Activated T-cell treated with anti-CD3 and anti-CD28 coated beads, Interleukin-2, amount 50 U/mL, for 4 hours (primary cell): ENCODE measurements around the gene SLMAP. TPM values are rescaled to one million over a fixed set of nuclear protein-coding genes. Genes with fewer than 3 reads are reported as not detected.

Experiments used
- ATAC-seq, 2 donors: fragments of 200-7000 bp; cut with Tn5 transposase; one replicate each; pipeline ENCODE4 v1.10.0; 2021
- DNase-seq: peaks from one replicate; pipeline ENCODE4 v3.0.0-alpha.2; 2020
- H3K27me3 Mint-ChIP-seq: one replicate; pipeline ENCODE4 v1.8.0; 2021; ENCODE audit warnings: low read depth, mixed read lengths
- H3K36me3 Mint-ChIP-seq: one replicate; pipeline ENCODE4 v1.8.0; 2022; ENCODE audit warnings: mixed read lengths; ENCODE audit not compliant: insufficient read depth
- H3K4me1 Mint-ChIP-seq: one replicate; pipeline ENCODE4 v1.8.0; 2021; ENCODE audit warnings: low read depth, mixed read lengths
- H3K4me3 Mint-ChIP-seq: one replicate; pipeline ENCODE4 v1.8.0; 2021; ENCODE audit warnings: mild to moderate bottlenecking, moderate library complexity, mixed read lengths
- H3K9me3 Mint-ChIP-seq: one replicate; pipeline ENCODE4 v1.8.0; 2021; ENCODE audit warnings: mixed read lengths
- total RNA-seq, 3 donors: library from RNA; stranded (reverse); gene quantifications; one replicate each; pipeline ENCODE4 v1.2.1, GENCODE V29; 2021

The SLMAP gene
- total RNA-seq, 3 donors from 2014 or later: 55.7 to 61.4 (median 56.1) TPM

GRCh38 chr3:57890874-57891273 is 134.8 kb downstream of the SLMAP start:
- peaks cover 9% of the 10 kb centered on the region for H3K36me3 Mint-ChIP-seq
- no peaks in the 10 kb centered on the region for H3K27me3 Mint-ChIP-seq
- no peaks in the 10 kb centered on the region for H3K9me3 Mint-ChIP-seq
- no peak for ATAC-seq
- no peak overlapping the region for H3K4me3 Mint-ChIP-seq
- no peaks in the 10 kb centered on the region for H3K4me1 Mint-ChIP-seq
- no peak for DNase-seq

GRCh38 chr3:57892423-57892822 is 136.3 kb downstream of the SLMAP start:
- no peaks in the 10 kb centered on the region for H3K4me1 Mint-ChIP-seq
- H3K4me3 Mint-ChIP-seq: no peak overlapping the region
- no peaks in the 10 kb centered on the region for H3K27me3 Mint-ChIP-seq
- no peaks in the 10 kb centered on the region for H3K9me3 Mint-ChIP-seq
- peaks cover 16% of the 10 kb centered on the region for H3K36me3 Mint-ChIP-seq
- ATAC-seq (no peak), DNase-seq (no peak)

GRCh38 chr3:57893156-57893555 is 137.0 kb downstream of the SLMAP start:
- Mint-ChIP-seq H3K36me3 (peaks cover 16% of the 10 kb centered on the region), H3K4me1 (no peaks in the 10 kb centered on the region), H3K9me3 (no peaks in the 10 kb centered on the region), H3K27me3 (no peaks in the 10 kb centered on the region), H3K4me3 (no peak overlapping the region)
- ATAC-seq (no peak), DNase-seq (no peak)

- Mint-ChIP-seq H3K9me3 (no peaks in the 10 kb centered on the region), H3K36me3 (peaks cover 18% of the 10 kb centered on the region), H3K4me3 (no peak overlapping the region), H3K4me1 (no peaks in the 10 kb centered on the region), H3K27me3 (no peaks in the 10 kb centered on the region)
- no peak for ATAC-seq
- DNase-seq: no peak
These were observed 137.6 kb downstream of the SLMAP start for GRCh38 chr3:57893668-57894067.

- Mint-ChIP-seq H3K9me3 (no peaks in the 10 kb centered on the region), H3K4me1 (no peaks in the 10 kb centered on the region), H3K4me3 (no peak overlapping the region), H3K27me3 (no peaks in the 10 kb centered on the region), H3K36me3 (peaks cover 29% of the 10 kb centered on the region)
- ATAC-seq (no peak), DNase-seq (no peak)
These were observed 139.9 kb downstream of the SLMAP start for GRCh38 chr3:57896031-57896430.

DNA sequence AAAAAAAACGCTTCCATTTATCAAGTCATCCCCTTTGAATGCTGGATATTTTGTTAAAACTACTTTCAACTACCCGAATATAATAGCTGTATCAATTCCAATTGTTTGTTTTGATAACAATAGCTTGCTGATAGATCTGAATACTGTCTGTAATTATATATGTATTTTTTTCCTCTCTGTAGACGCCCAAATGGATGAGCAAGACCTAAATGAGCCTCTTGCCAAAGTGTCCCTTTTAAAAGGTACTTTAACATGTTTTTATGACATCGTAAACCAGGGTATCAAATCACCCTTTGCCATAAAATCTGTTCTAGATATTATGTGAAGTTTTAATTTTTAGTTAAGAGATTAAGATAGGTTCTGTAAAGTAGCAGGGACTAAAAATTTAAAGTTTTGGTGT is 140.6 kb downstream of the SLMAP start:
- H3K9me3 Mint-ChIP-seq: no peaks in the 10 kb centered on the region
- H3K27me3 Mint-ChIP-seq: no peaks in the 10 kb centered on the region
- H3K4me3 Mint-ChIP-seq: no peak overlapping the region
- peaks cover 34% of the 10 kb centered on the region for H3K36me3 Mint-ChIP-seq
- H3K4me1 Mint-ChIP-seq: no peaks in the 10 kb centered on the region
- DNase-seq (no peak), ATAC-seq (no peak)

DNA sequence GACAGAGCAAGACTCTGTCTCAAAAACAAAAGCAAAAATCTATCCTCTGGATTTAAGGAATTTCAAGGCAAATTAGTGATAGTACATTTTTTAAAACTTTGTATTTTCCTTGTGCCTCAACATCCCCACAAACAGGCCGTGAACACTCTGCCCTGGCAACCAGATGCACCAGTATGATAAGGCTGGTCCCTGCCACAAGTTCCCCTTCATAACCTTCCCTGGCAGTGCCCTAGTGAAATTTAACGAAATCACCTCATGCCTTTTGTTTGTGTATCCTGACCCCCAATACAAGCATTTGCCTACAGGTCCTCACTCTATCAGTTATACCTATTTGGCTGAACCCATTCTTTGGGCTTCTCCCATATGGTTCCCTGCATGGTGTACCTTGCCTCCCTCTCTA is 144.7 kb downstream of the SLMAP start:
- no peak for DNase-seq
- peaks cover 50% of the 10 kb centered on the region for H3K36me3 Mint-ChIP-seq
- no peak for ATAC-seq
- H3K4me1 Mint-ChIP-seq: no peaks in the 10 kb centered on the region
- H3K9me3 Mint-ChIP-seq: no peaks in the 10 kb centered on the region
- no peaks in the 10 kb centered on the region for H3K27me3 Mint-ChIP-seq
- no peak overlapping the region for H3K4me3 Mint-ChIP-seq

DNA sequence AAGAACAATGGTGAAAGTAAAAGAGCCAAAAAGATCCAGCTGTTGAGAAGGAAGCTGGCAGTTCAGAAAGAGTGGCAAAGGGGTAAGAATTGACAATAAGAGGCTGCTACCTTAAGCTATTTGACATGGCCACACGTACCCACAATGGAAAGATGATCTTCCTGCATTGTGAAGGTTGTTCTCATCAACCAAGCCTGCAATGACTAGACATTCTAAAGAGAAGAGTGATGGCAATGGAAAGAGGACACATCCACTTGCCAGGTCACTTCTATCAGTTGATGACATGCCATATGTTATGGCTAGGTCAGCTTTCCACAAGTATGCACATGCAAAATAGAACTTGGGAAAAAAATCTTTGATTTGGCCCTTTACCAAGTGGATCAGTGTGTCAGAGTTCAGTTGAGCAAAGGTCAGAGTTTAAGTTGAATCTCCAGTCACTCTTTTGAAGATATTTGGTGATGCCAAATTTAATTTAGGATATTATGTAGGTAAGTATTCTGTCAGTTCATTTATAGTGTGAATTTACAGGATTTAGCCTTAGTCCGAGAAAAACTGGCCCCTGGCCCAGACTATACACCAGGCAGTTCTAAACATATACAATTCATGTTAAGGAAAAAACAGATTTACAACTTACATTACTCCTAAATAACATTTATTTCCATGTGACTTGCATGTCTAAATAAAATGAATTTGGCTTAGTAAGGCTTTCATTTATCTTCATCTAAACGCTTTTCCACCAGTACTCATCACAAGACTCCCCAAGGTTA is 147.2 kb downstream of the SLMAP start:
- H3K4me3 Mint-ChIP-seq: no peak overlapping the region
- H3K9me3 Mint-ChIP-seq: no peaks in the 10 kb centered on the region
- no peaks in the 10 kb centered on the region for H3K4me1 Mint-ChIP-seq
- H3K27me3 Mint-ChIP-seq: no peaks in the 10 kb centered on the region
- no peak for DNase-seq
- H3K36me3 Mint-ChIP-seq: peaks cover 40% of the 10 kb centered on the region
- no peak for ATAC-seq

DNA sequence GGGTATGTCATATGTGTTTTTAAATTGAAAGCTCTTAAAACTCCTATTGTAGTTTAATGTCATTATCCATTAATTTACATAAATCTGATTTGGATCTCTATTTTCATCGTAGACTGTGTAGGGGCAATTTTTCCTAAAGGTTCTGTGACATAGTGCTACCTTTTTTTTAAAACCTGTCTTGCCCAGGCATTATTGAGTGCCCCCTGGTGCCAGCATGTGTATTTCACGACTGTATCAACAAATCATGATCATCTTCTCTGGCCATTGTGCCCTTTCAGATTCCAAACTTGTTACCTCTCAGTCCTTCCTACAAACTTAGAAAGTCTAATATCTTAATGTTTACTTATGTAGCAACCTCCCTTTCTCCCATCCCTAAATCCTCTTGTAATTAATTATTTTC is 154.9 kb downstream of the SLMAP start:
- no peak for ATAC-seq
- peaks cover 33% of the 10 kb centered on the region for H3K36me3 Mint-ChIP-seq
- H3K4me1 Mint-ChIP-seq: no peaks in the 10 kb centered on the region

DNA sequence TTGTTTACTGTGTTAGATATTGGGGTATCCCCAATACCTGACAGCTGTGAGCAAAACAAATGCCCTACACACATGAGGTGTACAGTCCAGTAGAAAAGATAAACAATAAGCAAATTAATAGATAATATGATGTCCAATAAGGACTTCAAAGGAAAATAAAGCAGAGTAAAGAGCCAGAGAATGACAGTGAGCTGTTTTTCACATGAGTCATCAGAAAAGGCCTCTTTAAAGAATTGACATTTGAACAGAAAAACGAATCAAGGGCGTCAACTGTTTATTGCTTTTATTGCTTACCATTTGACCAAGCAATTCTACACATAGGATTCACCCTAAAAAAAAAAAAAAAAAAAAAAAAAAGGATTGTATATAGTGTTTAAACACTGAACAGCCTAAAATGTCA is 155.5 kb downstream of the SLMAP start:
- no peaks in the 10 kb centered on the region for H3K9me3 Mint-ChIP-seq
- H3K27me3 Mint-ChIP-seq: no peaks in the 10 kb centered on the region
- DNase-seq (no peak), ATAC-seq (no peak)
- no peak overlapping the region for H3K4me3 Mint-ChIP-seq
- no peaks in the 10 kb centered on the region for H3K4me1 Mint-ChIP-seq
- peaks cover 38% of the 10 kb centered on the region for H3K36me3 Mint-ChIP-seq

More for the DNA sequence above, 154.9 kb downstream of the SLMAP start:
- Mint-ChIP-seq H3K27me3 (no peaks in the 10 kb centered on the region), H3K4me3 (no peak overlapping the region), H3K9me3 (no peaks in the 10 kb centered on the region)
- DNase-seq: no peak

DNA sequence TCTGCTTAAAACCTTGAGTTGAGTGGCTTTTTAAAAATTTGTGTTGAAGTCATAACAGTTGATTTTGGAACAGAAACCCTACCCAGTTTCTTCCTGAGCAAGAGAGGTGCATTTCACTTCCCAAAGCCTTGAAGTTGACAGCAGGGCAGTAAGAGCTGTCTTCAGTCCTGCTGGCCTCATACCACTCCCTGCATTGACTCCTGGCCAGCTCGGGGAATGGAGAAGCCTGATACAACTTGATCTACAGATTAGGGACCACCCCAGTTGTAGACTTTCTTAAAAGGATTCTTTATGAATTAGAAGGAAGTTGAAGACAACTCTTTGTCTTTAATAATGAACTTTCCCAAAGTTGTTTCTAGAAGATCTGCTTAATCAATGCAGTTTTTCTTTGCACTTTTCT is 161.5 kb downstream of the SLMAP start:
- H3K27me3 Mint-ChIP-seq: no peaks in the 10 kb centered on the region
- DNase-seq: no peak
- H3K36me3 Mint-ChIP-seq: peaks cover 45% of the 10 kb centered on the region
- H3K9me3 Mint-ChIP-seq: no peaks in the 10 kb centered on the region
- no peak for ATAC-seq
- H3K4me3 Mint-ChIP-seq: no peak overlapping the region
- H3K4me1 Mint-ChIP-seq: no peaks in the 10 kb centered on the region

GRCh38 chr3:57918123-57918837 is 162.2 kb downstream of the SLMAP start:
- no peak for ATAC-seq
- Mint-ChIP-seq H3K4me3 (no peak overlapping the region), H3K9me3 (no peaks in the 10 kb centered on the region), H3K27me3 (no peaks in the 10 kb centered on the region), H3K4me1 (no peaks in the 10 kb centered on the region), H3K36me3 (peaks cover 52% of the 10 kb centered on the region)
- DNase-seq: no peak

DNA sequence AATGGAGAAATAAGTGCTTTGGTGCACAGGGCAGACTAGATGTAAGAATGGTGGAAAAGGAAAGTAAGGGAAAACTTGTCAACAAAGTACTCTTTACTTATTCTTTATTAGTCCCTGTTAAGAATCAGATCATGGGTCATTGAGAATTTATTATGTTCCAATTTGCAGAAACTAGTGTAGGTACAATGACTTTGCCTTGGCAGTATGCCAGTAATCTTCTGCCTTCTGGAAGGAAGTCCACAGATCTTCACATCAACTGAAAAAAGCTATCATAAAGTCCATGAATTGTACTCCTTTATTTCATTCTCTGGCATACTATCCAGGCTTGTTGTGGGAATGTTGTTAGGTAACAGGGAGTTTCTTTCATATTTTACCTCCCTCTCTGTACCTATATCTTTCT is 163.9 kb downstream of the SLMAP start:
- DNase-seq: no peak
- Mint-ChIP-seq H3K36me3 (peaks cover 58% of the 10 kb centered on the region), H3K4me1 (no peaks in the 10 kb centered on the region)

DNA sequence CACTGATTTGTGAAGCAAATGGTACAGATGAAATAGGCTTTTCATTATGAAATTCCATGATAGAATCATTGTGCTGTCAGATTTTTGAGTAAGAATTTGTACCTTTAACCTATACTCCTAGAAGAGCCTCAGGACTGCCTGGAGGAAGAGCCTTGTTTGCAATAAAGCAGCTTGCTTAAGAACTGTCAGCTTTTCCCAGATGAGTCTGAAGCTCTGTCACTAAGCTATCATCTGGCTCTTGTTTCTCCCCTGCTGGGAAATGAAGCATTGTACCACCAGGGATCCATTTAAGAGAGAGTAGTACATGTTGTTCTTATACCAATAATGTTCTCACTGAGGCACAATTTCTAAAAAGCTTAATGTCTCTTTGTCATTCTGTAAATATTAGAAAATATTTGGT is 167.0 kb downstream of the SLMAP start:
- Mint-ChIP-seq H3K4me3 (no peak overlapping the region), H3K4me1 (no peaks in the 10 kb centered on the region), H3K27me3 (no peaks in the 10 kb centered on the region), H3K9me3 (no peaks in the 10 kb centered on the region), H3K36me3 (peaks cover 49% of the 10 kb centered on the region)
- ATAC-seq (no peak), DNase-seq (no peak)

More for the DNA sequence above, 163.9 kb downstream of the SLMAP start:
- H3K27me3 Mint-ChIP-seq: no peaks in the 10 kb centered on the region
- H3K4me3 Mint-ChIP-seq: no peak overlapping the region
- ATAC-seq: no peak
- no peaks in the 10 kb centered on the region for H3K9me3 Mint-ChIP-seq

DNA sequence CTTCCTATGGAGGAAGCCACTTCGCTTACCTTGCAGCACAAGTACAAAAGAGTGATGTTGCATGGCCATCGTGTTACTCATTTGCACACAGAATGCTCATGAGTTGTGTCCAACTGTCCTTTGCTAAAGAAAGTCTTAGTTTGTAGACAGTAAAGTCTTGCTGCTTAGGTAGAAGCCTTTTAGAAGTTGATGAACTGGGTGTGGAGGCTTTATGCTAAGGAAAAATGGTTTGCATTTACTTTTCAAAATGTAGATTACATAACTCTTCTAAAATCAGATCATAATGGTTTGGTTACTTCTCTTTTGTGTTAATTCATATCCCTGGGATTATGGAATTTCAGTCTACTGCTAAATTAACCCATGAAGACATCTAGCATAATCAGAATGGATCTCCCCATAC is 167.6 kb downstream of the SLMAP start:
- ATAC-seq (no peak), DNase-seq (no peak)
- Mint-ChIP-seq H3K27me3 (no peaks in the 10 kb centered on the region), H3K4me3 (no peak overlapping the region), H3K36me3 (peaks cover 49% of the 10 kb centered on the region), H3K9me3 (no peaks in the 10 kb centered on the region), H3K4me1 (no peaks in the 10 kb centered on the region)
